Measurements from ENCODE around the gene TFAP2A. TPM values are rescaled to one million over a fixed set of nuclear protein-coding genes. Genes with fewer than 3 reads are reported as not detected.

TFAP2A gene
- total and polyA plus RNA-seq, 10 of the 15 experiments (the other 5 are each of a cell fraction or from before 2014, with no cell fraction given), result 0.05 to 0.46 (median 0.17) TPM; not detected in 4

DNA sequence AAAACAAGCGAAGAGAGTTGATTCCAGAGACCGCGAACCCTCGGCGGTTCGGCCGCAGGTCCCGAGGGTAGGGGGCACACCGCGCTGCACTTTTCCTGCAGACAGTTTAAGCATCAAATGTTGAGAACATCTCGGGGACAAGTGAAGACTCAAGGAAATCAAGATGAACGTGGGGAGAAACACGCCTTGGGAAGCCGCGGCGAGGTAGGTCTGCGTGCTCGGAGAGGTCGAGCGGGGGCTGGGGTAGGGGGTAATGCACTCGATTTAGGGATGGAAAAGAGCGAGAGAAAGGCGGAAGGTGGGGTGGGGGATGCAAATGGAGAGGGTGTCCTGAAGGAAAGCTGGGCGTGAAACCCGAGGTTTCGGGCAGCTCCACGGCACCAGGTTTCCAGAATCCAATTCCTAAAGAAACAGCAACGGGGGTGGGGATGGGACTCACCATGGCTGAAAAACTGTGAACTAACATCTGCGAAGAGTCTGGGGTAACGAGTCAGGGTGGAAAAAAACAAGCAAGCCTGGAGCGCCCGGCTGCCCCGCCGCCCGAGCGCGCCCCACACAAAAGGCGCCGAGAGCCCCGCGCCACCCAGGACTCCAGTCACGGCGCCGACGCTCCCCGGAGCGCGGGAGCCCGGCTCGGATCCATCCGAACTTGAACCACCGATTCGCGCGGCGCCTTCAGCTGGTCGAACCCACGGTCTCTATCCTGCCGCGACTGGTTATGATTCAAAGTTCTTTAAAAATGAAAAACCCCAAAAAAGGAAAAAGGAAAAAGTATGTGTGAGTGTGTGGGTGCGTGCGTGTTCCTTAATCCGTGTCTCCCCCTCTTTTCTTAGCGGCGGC is 3.5 kb downstream of the TFAP2A start:
- ATAC-seq, result no peak
- CTCF ChIA-PET, result no interaction called here
- intact Hi-C loops (cut with micrococcal nuclease; ENCODE audit: unreplicated experiment), result no loop called here
- peaks cover 2% of the 10 kb centered on the region; the same call in 1 of the 3 replicates for H3K9me3 ChIP-seq (replicated peaks; ENCODE audit: control insufficient read depth, insufficient read depth, low read length)
- peak overlapping the region; percentile 75 for H2AFZ ChIP-seq (ENCODE audit: control insufficient read depth, low read depth, low read length)
- H3K4me3 ChIP-seq, result peak overlapping the region; percentile 70
- H3K4me2 ChIP-seq (ENCODE audit: control insufficient read depth, insufficient read depth), result peak overlapping the region; percentile 96
- no peak overlapping the region for H3K27ac ChIP-seq (ENCODE audit: control insufficient read depth, insufficient read depth)
- peaks cover 15% of the 10 kb centered on the region for H3K4me1 ChIP-seq (ENCODE audit: control insufficient read depth, insufficient read depth, low read length)
- POLR2A ChIA-PET, result no interaction called here
- no peaks in the 10 kb centered on the region for H3K36me3 ChIP-seq (ENCODE audit: control insufficient read depth in 2 of 2, insufficient read depth in 2 of 2, low read length in 1 of 2)
- BruUV-seq (replicated peaks), result no TSS peak
- TF ChIP-seq JUND (IDR thresholded peaks at IDR 0.05; ENCODE audit: low read depth, low read length) (no peak), CHD1 (IDR thresholded peaks at IDR 0.05; ENCODE audit: low read depth, low read length) (no peak), KAT2A (conservative IDR thresholded peaks at IDR 0.05; ENCODE audit: control insufficient read depth, low read depth, low read length) (no peak), POLR2AphosphoS5 (IDR thresholded peaks at IDR 0.05; ENCODE audit: low read length) (no peak), SUZ12 (IDR thresholded peaks at IDR 0.05; ENCODE audit: unreplicated experiment) (peak; percentile 40), POLR2A (IDR thresholded peaks at IDR 0.05; ENCODE audit: low read depth, low read length) (no peak), ETV6 (conservative IDR thresholded peaks at IDR 0.05 in 1 of 2, IDR thresholded peaks at IDR 0.05 in 1 of 2; ENCODE audit: borderline replicate concordance in 1 of 2, low read depth in 1 of 2) (no peak), BMI1 (IDR thresholded peaks at IDR 0.05; ENCODE audit: borderline replicate concordance) (no peak), TARDBP (IDR thresholded peaks at IDR 0.05; ENCODE audit: borderline replicate concordance) (no peak), NFYB (IDR thresholded peaks at IDR 0.05; ENCODE audit: insufficient read depth, low read depth, low read length) (no peak), ZNF622 (IDR thresholded peaks at IDR 0.05) (no peak), YY1 (IDR thresholded peaks at IDR 0.05; ENCODE audit: low read depth, low read length) (no peak), RAD51 (IDR thresholded peaks at IDR 0.05) (no peak), RUNX3 (IDR thresholded peaks at IDR 0.05; ENCODE audit: low read length) (no peak), CEBPB (IDR thresholded peaks at IDR 0.05; ENCODE audit: borderline replicate concordance in 1 of 2, low read depth in 2 of 2, low read length in 2 of 2) (no peak)
- TF ChIP-seq, protein P1, sequence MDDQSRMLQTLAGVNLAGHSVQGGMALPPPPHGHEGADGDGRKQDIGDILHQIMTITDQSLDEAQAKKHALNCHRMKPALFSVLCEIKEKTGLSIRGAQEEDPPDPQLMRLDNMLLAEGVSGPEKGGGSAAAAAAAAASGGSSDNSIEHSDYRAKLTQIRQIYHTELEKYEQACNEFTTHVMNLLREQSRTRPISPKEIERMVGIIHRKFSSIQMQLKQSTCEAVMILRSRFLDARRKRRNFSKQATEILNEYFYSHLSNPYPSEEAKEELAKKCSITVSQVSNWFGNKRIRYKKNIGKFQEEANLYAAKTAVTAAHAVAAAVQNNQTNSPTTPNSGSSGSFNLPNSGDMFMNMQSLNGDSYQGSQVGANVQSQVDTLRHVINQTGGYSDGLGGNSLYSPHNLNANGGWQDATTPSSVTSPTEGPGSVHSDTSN (IDR thresholded peaks at IDR 0.05; ENCODE audit: insufficient replicate concordance, low read depth, low read length), result no peak
- TF ChIP-seq, protein P2, sequence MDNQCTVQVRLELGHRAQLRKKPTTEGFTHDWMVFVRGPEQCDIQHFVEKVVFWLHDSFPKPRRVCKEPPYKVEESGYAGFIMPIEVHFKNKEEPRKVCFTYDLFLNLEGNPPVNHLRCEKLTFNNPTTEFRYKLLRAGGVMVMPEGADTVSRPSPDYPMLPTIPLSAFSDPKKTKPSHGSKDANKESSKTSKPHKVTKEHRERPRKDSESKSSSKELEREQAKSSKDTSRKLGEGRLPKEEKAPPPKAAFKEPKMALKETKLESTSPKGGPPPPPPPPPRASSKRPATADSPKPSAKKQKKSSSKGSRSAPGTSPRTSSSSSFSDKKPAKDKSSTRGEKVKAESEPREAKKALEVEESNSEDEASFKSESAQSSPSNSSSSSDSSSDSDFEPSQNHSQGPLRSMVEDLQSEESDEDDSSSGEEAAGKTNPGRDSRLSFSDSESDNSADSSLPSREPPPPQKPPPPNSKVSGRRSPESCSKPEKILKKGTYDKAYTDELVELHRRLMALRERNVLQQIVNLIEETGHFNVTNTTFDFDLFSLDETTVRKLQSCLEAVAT (IDR thresholded peaks at IDR 0.05), result peak; percentile 81
- SMC1A ChIA-PET (ENCODE audit: uncharacterized antibody, unreplicated experiment), result no interaction called here
- FAIRE-seq, result no peak
- no peaks in the 10 kb centered on the region for H3K79me2 ChIP-seq (ENCODE audit: control insufficient read depth, insufficient read depth, low read length)
- H4K20me1 ChIP-seq (ENCODE audit: control insufficient read depth, insufficient read depth), result no peaks in the 10 kb centered on the region
- RAD21 ChIA-PET (ENCODE audit: unreplicated experiment), result interaction anchor here (0.8 kb wide), 1 partner anchor 54 kb away, joined by 3 read pairs; no protein-coding TSS in a partner anchor
- in situ Hi-C loops (cut with MboI), result no loop called here
- peak overlapping the region; percentile 29; the same call in 1 of the 2 replicates for H3K9ac ChIP-seq (ENCODE audit: control insufficient read depth, insufficient read depth, low read length)
- H3K27me3 ChIP-seq (replicated peaks in 1 of 2; ENCODE audit: control insufficient read depth in 2 of 2, insufficient read depth in 2 of 2, low read length in 1 of 2), result peaks cover 10 to 44% of the 10 kb centered on the region in 2 experiments
- WGBS (ENCODE audit: insufficient coverage, insufficient replicate concordance, low lambda C conversion rate, missing lambda C conversion rate), result 71% methylated on average over 60 of the region's 65 CpGs
- DNase-seq (ENCODE audit: low read depth, low spot score), result no peak
